Left colon (tissue), 2 donors: ENCODE data around the gene CDK9. TPM values are rescaled to one million over a fixed set of nuclear protein-coding genes. Genes with fewer than 3 reads are reported as not detected.

ENCODE experiments used
- ATAC-seq: fragments of 200-7000 bp; cut with Tn5 transposase; one replicate; pipeline ENCODE4 v1.9.1; 2020; ENCODE audit warnings: mild to moderate bottlenecking, moderate library complexity
- DNase-seq, 2 donors: peaks; one replicate each; pipeline ENCODE4 v3.0.0-alpha.2; 2020
- intact Hi-C, 2 donors: fragments of 100-400 bp; cut with DNase I in 1 of 2; cut with micrococcal nuclease in 1 of 2; formaldehyde crosslinking; loops; one replicate each; pipeline versions ENCODE4 v1.11.2 to v1.14.0; 2022; cut with DNase I, micrococcal nuclease
- long read RNA-seq: library from polyadenylated mRNA; unstranded; transcript quantifications from one replicate; pipeline ENCODE4 v2.0.0, GENCODE V29; 2021
- total RNA-seq, 2 donors: library from RNA; stranded (reverse); fragmentation: NEBNext Ultra II Directional; extraction: Animal tissue kit (Norgen Biotek cat#: 25700); gene quantifications; one replicate each; pipeline ENCODE4 v1.2.1, GENCODE V29; 2021
- donor health status: DM: no; HTN: no; CAD: no.
- donor health status: DM: yes; HTN: yes; CAD: no.

Gene CDK9
- 10 to 100 TPM; 70.4 to 87.4 TPM for total RNA-seq
- long read RNA-seq, transcript CDK9-201 (7 exons, 2,463 nt): major isoform, 83 of 108 reads
- long read RNA-seq, partial matches to known transcripts: 3 of 108 reads
- long read RNA-seq, other reads (novel, unspliced or antisense): 16 of 108 reads

GRCh38 chr9:127785933-127786772 lies at the start of gene CDK9:
Gene CDK9 (plus strand): TSS chr9:127786034. CDS start chr9:127786149, 115 bp downstream.
- intact Hi-C loops: loop anchor here in 1 of 2 donors (10.0 kb wide), 1 partner anchor 129 kb away; the partner anchor contains the start of gene ST6GALNAC4
- peak; percentile 78 for ATAC-seq
- peak; percentile 90 to 93 for DNase-seq

GRCh38 chr9:127738666-127739065 lies 47.2 kb upstream of the CDK9 start:
- intact Hi-C loops: loop anchor here in 1 of 2 donors (5.0 to 10.0 kb wide), 3 partner anchors 44 to 234 kb away; no protein-coding TSS in a partner anchor
- DNase-seq (no peak), ATAC-seq (no peak)

GRCh38 chr9:127739614-127740330 lies 46.1 kb upstream of the CDK9 start:
- intact Hi-C loops: loop anchor here in 1 of 2 donors (5.0 to 10.0 kb wide), 3 partner anchors 43 to 235 kb away; no protein-coding TSS in a partner anchor
- ATAC-seq (no peak), DNase-seq (no peak)

- intact Hi-C loops: no loop called here
- peak; percentile 65 to 70 for DNase-seq
- ATAC-seq: peak; percentile 58
These were observed 43.9 kb upstream of the CDK9 start for GRCh38 chr9:127741831-127742434.

GRCh38 chr9:127742435-127743088 lies 43.3 kb upstream of the CDK9 start:
- no peak for DNase-seq
- intact Hi-C loops: no loop called here
- ATAC-seq: peak; percentile 3

GRCh38 chr9:127744398-127745110 lies 41.3 kb upstream of the CDK9 start:
- intact Hi-C loops: no loop called here
- ATAC-seq: no peak
- DNase-seq: no peak

GRCh38 chr9:127746959-127747569 lies 38.8 kb upstream of the CDK9 start:
- ATAC-seq (no peak), DNase-seq (no peak)
- intact Hi-C loops: no loop called here

- no peak for ATAC-seq
- intact Hi-C loops: no loop called here
- DNase-seq: no peak
These were observed 36.6 kb upstream of the CDK9 start for GRCh38 chr9:127749090-127749787.

GRCh38 chr9:127751269-127752054 lies 34.4 kb upstream of the CDK9 start:
- DNase-seq: peak in 1 of 2 donors; percentile 45
- intact Hi-C loops: no loop called here

GRCh38 chr9:127753148-127753547 lies 32.7 kb upstream of the CDK9 start:
- no peak for DNase-seq
- intact Hi-C loops: no loop called here
- ATAC-seq: no peak

More at GRCh38 chr9:127751269-127752054, 34.4 kb upstream of the CDK9 start:
- peak; percentile 63 for ATAC-seq

GRCh38 chr9:127753622-127754021 lies 32.2 kb upstream of the CDK9 start:
- intact Hi-C loops: no loop called here
- ATAC-seq (no peak), DNase-seq (no peak)

- ATAC-seq (peak; percentile 48), DNase-seq (no peak)
- intact Hi-C loops: no loop called here
These were observed 31.5 kb upstream of the CDK9 start for GRCh38 chr9:127754099-127755060.

GRCh38 chr9:127755061-127756060 lies 30.5 kb upstream of the CDK9 start:
- intact Hi-C loops: no loop called here
- no peak for DNase-seq
- no peak for ATAC-seq

- DNase-seq (no peak), ATAC-seq (no peak)
- intact Hi-C loops: no loop called here
These were observed 29.6 kb upstream of the CDK9 start for GRCh38 chr9:127756233-127756632.
